Neutrophil (primary cell): ENCODE results near the gene RAET1L.

Experiments used
- H3K27ac ChIP-seq: fragments of 200-600 bp; sonication (generic); 2 replicates; pipeline ENCODE4 v1.5.1; 2016; ENCODE audit warnings: mild to moderate bottlenecking, moderate library complexity
- H3K27me3 ChIP-seq: fragments of 200-600 bp; sonication (generic); 2 replicates; pipeline ENCODE4 v1.6.0; 2016; ENCODE audit warnings: mild to moderate bottlenecking
- H3K36me3 ChIP-seq: fragments of 200-600 bp; sonication (generic); 2 replicates; pipeline ENCODE4 v1.5.1; 2017
- H3K4me1 ChIP-seq, 2 experiments: fragments of 200-600 bp in 1 of 2; sonication (generic) in 1 of 2; 1 replicate in 1 of 2; 2 replicates in 1 of 2; pipeline versions ENCODE4 v1.5.1 to v1.6.1; 2013 to 2016; ENCODE audit warnings: low read depth in 1 of 2, low read length in 1 of 2, mild to moderate bottlenecking in 1 of 2, moderate library complexity in 1 of 2; ENCODE audit not compliant: control insufficient read depth in 1 of 2, insufficient read depth in 1 of 2
- H3K4me3 ChIP-seq, 2 experiments: fragments of 200-600 bp in 1 of 2; sonication (generic) in 1 of 2; 1 replicate in 1 of 2; 2 replicates in 1 of 2; pipeline ENCODE4 v1.5.1; 2013 to 2016; ENCODE audit warnings: low read depth in 1 of 2, low read length in 1 of 2, mild to moderate bottlenecking in 1 of 2, moderate library complexity in 1 of 2
- H3K9me3 ChIP-seq: fragments of 200-600 bp; sonication (generic); 2 replicates; pipeline ENCODE4 v1.5.1; 2016
- CTCF ChIP-seq: fragments of 200-600 bp; sonication (generic); IDR thresholded peaks from 2 replicates; pipeline ENCODE4 v1.5.1; 2016; ENCODE audit warnings: antibody characterized with exemption

The RAET1L gene

DNA sequence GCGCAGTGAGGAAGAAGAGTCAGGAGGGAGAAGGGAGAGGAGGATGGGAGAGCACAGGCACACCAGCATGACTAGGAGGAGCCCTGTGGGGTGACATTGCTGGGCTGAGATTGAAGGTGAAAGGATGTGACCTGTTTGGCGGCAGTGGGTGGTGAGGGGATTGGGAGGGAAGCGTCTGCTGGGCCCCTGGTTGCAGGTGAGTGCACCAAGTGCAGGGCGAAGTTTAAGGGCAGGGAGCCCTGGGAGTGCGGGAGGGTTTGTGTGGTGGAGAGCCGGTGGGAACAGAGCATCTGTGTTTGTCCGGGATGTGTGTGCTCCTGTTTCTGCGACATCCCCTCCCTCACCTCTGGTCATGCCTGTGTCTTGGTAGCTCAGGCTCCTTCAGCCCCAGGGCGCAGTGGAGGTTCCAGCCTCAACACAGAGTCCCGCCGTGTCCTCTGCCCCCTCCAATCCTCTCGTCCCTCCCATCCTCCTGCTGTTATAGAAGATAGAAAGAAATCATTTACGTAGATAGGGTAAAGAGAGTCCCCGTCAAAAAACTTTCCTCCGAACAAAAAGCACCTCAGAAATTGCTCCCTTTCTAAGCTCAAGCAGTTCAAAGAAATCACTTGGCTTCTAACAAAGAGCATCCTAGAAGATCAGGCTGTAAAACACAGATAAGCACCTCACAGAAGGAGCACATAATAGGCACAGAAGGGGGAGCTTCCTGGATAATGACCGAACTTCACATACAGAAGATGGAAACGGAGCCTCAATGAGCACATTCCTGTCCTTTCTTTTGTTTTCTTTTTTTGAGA lies 36.6 kb downstream of the RAET1L start:
- Histone ChIP-seq H3K27ac (no peak overlapping the region), H3K36me3 (no peaks in the 10 kb centered on the region), H3K4me3 (no peak overlapping the region), H3K9me3 (no peaks in the 10 kb centered on the region), H3K4me1 (peaks cover 0 to 8% of the 10 kb centered on the region in 2 experiments), H3K27me3 (peaks cover 95% of the 10 kb centered on the region)
- no peak for TF ChIP-seq CTCF

DNA sequence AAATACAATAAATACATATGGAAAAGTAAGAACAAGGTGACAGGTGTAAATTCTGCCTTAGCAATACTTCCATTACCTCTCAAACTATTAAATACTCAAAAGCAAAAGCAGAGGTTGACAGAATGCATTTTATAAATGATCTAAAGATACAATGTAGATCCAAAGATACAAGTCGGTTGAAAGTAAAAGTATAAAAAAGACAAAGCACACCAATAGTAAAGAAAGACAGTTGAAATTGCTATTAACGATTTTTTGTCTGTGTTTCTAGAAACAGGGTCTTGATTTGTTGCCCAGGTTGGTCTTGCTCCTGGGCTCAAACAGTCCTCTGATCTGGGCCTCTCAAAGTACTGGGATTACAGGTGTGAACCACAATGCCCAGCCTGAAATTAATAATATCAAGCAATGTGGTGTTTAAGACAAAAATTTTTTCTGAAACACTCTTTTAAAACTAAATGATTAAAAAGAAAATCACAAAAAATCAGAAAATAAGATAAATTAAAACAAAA lies 37.7 kb downstream of the RAET1L start:
- no peak for TF ChIP-seq CTCF

GRCh38 chr6:149985481-149985937 lies 39.8 kb downstream of the RAET1L start:
- Histone ChIP-seq H3K4me1 (peaks cover 0 to 4% of the 10 kb centered on the region in 2 experiments), H3K4me3 (no peak overlapping the region), H3K36me3 (no peaks in the 10 kb centered on the region), H3K9me3 (no peaks in the 10 kb centered on the region), H3K27ac (no peak overlapping the region), H3K27me3 (peaks cover 93% of the 10 kb centered on the region)
- no peak for TF ChIP-seq CTCF

More for the DNA sequence above, 37.7 kb downstream of the RAET1L start:
- peaks cover 93% of the 10 kb centered on the region for H3K27me3 ChIP-seq
- H3K27ac ChIP-seq: no peak overlapping the region
- H3K36me3 ChIP-seq: no peaks in the 10 kb centered on the region
- peaks cover 0 to 8% of the 10 kb centered on the region in 2 experiments for H3K4me1 ChIP-seq
- no peaks in the 10 kb centered on the region for H3K9me3 ChIP-seq
- no peak overlapping the region for H3K4me3 ChIP-seq

- no peaks in the 10 kb centered on the region for H3K9me3 ChIP-seq
- H3K4me3 ChIP-seq: no peak overlapping the region
- TF ChIP-seq CTCF: no peak
- no peaks in the 10 kb centered on the region for H3K4me1 ChIP-seq
- H3K27ac ChIP-seq: no peak overlapping the region
- H3K27me3 ChIP-seq: peaks cover 91% of the 10 kb centered on the region
- no peaks in the 10 kb centered on the region for H3K36me3 ChIP-seq
Measured at GRCh38 chr6:149984773-149985172, 40.6 kb downstream of the RAET1L start.

DNA sequence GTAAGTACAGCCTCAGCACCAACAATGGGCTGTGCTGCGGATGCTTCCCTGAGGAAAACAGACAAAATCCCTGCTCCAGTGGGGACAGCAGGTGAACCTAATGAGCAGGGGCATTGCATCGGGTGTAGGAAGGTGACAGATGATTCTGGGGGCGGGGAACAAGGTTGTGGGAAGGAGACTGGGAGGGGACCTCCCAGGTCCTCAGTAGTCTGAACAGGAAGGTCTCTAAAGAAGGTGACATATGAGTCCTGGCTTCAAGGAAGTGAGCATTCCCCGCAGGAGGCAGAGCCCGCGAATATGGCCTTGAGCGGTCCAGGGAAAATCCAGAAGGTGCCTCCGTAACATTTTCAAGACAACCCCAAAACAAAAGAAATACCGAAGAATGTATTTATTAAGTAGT lies 42.2 kb downstream of the RAET1L start:
- Histone ChIP-seq H3K27me3 (peaks cover 91% of the 10 kb centered on the region), H3K27ac (no peak overlapping the region), H3K36me3 (no peaks in the 10 kb centered on the region), H3K9me3 (no peaks in the 10 kb centered on the region), H3K4me3 (no peak overlapping the region), H3K4me1 (no peaks in the 10 kb centered on the region)
- TF ChIP-seq CTCF: no peak
